HG03135 (cell line): ENCODE results near the gene PPP2R3A.
"Not testable (repeated sequence)": the region's sequence is repeated elsewhere in the genome, so short reads cannot be mapped to it uniquely, and the experiment has no call there.

Source experiments
- ATAC-seq: cut with Tn5 transposase; IDR thresholded peaks from one replicate; pipeline ENCODE4 v1.9.1; 2021; ENCODE audit warnings: mild to moderate bottlenecking, moderate library complexity; ENCODE audit not compliant: unreplicated experiment

The PPP2R3A gene

DNA sequence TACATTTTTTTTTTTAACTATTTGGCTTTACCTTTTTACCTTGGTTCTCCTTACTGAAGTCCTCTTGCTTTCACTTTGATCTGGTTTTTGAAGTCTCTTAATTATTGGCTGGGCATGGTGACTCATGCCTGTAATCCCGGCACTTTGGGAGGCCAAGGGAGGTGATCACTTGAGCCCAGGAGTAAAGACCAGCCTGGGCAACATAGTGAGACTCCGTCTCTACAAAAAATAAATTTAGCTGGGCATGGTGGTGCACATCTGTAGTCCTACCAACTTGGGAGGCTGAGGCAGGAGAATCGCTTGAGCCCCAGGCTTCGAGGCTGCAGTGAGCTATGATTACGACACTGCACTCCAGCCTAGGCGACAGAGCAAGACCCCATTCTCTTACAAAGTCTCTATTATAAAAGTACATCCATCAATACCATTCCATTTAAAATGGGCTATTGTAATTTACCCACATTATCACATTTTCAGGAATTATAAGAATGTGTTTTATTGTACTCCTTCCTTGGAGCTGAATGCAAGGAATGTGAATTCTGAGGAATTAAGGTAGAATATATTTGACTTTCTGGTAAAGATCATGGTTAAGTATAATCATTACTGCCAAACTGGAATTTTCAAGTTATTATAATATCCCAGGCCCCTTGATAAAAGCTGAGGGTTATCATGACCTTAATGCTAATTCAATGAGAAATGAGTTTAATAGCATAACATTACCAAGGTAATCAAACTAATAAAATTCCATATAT is 181.6 kb downstream of the PPP2R3A start:
- ATAC-seq = no peak

DNA sequence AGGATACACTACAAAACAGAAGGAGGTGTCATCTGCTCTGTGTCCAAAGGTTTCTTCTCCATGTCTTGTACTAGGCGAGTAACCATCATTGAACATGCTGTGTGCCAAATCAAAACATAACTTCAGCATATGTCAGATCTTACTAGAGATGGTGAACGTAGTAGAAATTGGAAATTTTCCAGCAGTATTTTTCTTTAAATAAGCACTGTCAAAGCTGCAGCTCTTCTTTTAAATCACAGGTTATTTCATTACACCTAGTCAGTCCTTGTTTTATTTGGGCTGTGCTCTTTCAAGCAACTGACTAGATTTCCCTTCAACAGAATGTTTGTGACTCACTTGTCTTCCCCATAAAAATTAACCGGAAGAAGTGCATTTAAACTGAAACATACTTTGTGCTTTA is 184.1 kb downstream of the PPP2R3A start:
- no peak for ATAC-seq

DNA sequence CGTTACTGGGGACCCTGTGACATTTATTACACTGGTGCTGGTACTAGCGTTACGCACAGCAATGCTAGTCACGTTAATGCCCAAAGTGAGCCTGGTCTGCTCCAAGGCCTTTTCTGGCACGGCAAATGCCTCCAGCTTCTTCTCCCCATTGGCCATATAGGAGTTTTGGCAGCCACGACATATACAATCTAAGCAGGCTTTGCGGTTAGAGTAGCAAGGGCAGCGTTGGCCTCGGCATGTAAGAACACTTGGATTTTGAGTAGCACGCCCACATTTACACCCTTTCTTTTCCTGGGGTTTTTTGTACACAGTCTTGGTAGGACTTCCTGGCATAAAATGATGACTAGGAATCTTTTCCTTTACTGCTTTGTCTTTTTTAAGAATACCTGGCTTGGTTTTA is 185.7 kb downstream of the PPP2R3A start:
- ATAC-seq = no peak

GRCh38 chr3:136152176-136152843 is 186.8 kb downstream of the PPP2R3A start:
- no peak for ATAC-seq

- no peak for ATAC-seq
Observed at GRCh38 chr3:136152963-136153362, 187.4 kb downstream of the PPP2R3A start.

GRCh38 chr3:136161516-136161915 is 196.0 kb downstream of the PPP2R3A start:
- no peak for ATAC-seq

GRCh38 chr3:136162322-136162721 is 196.8 kb downstream of the PPP2R3A start:
- no peak for ATAC-seq

DNA sequence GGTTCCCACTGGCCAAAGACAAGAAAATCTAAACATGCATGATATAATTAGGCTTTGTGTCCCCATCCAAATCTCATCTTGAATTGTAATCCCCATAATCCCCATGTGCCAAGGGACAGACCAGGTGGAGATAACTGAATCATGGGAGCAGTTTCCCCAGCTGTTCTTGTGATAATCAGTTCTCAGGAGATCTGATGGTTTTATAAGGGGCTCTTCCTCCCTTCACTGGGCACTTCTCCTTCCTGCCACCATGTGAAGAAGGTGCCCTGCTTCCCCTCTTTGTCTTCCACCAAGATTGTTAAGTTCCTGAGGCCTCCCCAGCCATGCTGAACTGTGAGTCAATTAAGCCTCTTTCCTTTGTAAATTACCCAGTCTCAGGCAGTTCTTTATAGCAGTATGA is 198.1 kb downstream of the PPP2R3A start:
- not testable (repeated sequence) for ATAC-seq

DNA sequence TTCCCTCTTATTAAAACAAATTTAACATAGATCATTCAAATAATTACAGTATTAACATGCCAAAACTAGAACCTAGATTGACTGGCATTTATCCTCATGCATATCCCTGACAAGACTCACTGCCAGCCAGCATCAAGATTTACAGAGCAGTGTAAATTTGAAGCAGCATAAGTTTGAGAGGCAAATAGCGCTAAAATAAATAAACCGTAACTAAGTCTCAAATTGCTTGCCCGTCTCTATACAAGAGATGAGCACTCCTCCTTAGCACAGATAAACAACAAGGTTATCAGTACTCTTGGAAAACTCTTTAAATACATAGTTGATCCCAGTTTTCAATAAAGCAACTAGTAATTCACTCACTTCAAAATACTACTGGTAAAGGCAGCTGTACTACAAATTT is 201.0 kb downstream of the PPP2R3A start:
- ATAC-seq = no peak

- not testable (repeated sequence) for ATAC-seq
Observed at GRCh38 chr3:136168236-136168635, 202.7 kb downstream of the PPP2R3A start.

DNA sequence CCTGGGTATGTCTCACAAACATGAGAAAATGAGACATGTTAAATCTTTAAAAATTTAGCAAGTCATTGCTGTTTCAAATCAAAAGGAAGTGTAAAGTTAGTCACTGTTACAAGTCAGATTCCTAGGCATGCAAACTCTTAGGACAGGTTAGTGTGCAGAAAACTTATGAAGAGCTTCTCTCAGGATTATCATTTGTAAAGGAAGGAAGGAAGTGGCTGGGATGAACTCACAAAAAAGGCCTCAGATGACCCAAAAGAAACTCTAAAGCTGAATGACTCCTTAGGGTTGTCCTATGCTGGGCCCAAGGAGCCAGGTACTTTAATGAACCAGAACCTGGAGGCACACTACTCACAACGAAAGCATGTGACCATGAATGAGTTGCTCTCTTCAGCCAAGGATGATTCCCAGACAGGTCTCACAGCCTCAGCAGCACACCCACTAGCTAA is 205.6 kb downstream of the PPP2R3A start:
- ATAC-seq = no peak

DNA sequence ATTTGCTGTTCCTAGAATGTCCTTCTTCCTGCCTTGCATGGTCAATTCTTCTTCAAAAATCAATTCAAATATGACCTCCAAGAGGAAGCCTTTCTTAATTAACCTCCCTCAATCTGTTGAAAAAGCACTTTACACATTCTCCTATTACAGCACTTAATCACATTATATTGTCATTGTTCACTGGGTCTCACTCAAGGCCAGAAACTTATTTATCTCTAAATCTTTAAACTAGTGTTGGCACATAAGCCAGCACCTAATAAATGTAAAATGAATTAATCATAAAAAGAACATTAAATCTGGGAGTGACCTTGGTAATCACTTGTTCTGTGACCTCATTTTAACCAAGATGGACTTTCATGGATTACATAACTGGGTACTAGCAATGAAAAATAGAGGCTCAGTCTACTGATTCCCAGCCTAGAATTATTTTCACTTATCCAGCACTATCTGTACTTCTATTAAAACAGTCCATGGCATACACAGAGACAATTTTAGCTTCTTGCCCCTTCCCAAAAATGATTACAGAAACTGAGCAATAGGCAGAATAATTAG is 208.5 kb downstream of the PPP2R3A start:
- ATAC-seq = no peak

DNA sequence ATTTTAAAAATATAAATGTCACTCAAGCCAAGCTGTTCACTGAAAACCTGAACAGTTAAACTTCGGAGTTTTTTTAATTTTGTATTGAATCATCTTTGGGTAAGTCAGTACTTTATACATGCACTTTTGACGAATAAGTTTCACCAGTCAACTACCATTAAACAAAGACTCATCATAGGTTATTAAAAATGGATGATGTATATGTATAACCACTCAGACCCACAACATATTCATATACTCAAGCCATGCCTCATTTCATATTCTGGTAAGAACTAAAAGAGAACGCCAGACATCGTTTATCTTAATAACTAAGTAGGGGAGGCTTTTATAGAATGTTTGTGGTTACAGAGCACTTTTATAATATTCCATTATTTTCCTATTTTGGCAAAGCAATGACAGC is 212.3 kb downstream of the PPP2R3A start:
- no peak for ATAC-seq

DNA sequence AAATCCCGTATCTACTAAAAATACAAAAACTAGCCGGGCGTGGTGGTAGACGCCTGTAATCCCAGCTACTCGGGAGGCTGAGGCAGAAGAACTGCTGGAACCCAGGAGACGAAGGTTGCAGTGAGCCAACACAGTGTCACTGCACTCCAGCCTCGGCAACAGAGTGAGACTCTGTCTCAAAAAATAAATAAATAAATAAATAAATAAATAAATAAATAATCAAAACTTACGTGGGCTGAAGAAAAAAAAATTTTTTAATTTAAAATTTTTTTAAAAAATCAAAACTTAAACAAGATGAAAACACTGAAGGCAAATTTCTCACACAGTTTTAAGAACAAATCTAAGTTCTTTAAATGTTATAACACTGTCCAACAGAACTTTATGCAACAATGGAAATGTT is 216.2 kb downstream of the PPP2R3A start:
- no peak for ATAC-seq

DNA sequence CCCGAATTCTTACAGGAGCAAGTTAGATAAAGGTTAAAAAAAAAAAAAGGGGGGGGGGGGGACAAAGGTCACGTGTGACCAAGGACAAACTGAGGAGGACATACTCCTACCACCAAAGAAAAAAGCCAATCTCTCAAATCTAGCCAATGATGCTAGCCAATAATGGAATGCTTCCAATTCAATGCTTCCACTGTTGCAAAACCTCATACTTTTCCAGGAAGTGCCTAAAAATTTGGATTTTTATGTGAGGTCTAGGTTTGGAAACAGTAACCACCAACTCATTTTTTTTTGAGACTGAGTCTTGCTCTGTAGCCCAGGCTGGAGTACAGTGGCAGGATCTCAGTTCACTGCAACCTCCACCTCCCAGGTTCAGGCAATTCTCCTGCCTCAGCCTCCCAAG is 219.2 kb downstream of the PPP2R3A start:
- ATAC-seq = no peak

DNA sequence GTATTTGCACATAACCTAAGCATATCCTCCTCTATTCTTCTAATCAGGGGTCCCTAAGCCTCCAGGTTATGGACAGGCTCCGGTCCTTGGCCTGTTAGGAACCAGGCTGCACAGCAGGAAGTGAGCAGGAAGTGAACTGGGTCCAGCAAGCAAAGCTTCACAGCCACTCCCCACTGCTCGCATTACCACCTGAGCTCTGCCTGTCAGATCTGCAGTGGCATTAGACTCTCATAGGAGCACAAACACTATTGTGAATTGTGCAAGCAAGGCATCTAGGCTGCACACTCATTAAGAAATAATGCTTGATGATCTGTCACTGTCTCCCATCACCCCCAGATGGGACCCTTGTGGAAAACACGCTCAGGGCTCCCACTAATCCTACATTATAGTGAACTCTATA is 220.8 kb downstream of the PPP2R3A start:
- ATAC-seq = no peak

DNA sequence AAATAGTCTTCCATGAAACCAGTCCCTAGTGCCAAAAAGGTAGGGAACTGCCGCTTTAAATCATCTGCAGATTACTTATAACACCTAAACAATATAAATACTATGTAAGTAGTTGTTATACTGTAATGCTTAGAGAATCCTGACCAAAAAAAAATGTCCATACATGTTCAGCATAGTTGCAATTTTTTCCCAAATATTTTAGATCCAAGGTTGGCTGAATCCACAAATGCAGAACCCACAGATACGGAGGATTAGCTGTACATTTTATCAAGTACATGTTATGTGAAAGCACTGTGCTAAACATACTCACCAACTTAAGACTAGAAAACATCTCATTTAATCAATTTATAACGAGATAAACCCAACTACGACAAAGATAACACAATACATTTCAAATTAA is 221.3 kb downstream of the PPP2R3A start:
- no peak for ATAC-seq

DNA sequence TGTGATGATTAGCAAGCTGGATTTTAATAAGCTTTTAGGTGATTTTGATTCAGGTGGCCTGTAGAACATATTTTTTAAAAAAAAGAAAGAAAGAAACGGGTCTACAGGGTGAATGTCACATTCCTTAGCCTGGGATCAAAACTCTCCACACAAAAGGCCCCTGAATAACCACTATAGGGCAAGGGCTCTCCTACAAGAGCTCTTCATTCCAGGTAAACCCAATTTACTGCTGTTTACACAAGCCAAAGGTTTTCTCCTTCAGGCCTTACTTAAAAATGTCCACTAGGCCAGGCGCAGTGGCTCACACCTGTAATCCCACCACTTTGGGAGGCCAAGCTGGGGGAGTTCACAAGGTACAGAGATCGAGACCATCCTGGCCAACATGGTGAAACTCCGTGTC is 222.3 kb downstream of the PPP2R3A start:
- no peak for ATAC-seq

GRCh38 chr3:136189043-136189442 is 223.5 kb downstream of the PPP2R3A start:
- no peak for ATAC-seq

DNA sequence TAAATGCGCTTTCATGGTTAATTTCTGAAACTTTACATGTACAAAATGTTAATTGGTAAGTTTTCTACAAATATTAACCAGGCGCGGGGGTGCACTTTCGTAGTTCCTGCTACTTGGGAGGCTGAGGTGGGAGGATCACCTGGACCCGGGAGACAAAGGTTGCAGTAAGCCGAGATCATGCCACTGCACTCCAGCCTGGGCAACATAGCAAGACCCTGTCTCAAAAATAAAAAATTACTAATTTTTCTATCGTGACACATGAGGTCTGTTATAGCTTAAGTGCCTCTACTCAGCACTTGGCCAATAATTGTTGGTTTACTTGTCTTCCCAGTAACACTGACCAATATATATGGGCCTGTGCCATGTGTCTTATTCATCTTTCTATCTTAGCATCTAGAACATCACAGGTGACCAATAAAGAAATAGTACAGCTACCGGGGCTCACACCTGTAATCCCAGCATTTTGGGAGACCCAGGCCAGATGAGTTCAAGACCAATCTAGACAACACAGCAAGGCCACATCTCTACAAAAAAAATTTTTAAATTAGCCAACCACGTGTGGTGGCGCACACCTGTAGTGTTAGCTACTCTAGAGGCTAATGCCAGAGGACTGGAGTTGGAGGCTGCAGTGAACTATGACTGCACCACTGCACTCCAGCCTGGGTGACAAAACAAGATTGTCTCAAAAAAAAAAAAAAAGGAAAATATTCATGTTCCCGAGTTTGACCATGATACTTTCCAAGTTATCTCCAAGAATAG is 224.5 kb downstream of the PPP2R3A start:
- no peak for ATAC-seq

GRCh38 chr3:136192195-136192594 is 226.7 kb downstream of the PPP2R3A start:
- not testable (repeated sequence) for ATAC-seq
